K562 (cell line): ENCODE measurements around the gene LMNTD2. TPM values are rescaled to one million over a fixed set of nuclear protein-coding genes. Genes with fewer than 3 reads are reported as not detected.

ENCODE experiments used
- ATAC-seq: fragments of 200-7000 bp; cut with Tn5 transposase; 3 replicates; pipeline ENCODE4 v1.9.1; 2020; ENCODE audit warnings: moderate library complexity
- BruUV-seq: library from RNA; stranded (reverse); fragments of 400-500 nt; replicated peaks from 2 replicates; lab custom pipeline; 2021; lab: Mats Ljungman, UMichigan
- CTCF ChIA-PET: fragments of 300-600 bp; formaldehyde crosslinking; extraction: SDS; loops from one replicate; lab custom pipeline; 2021; ENCODE audit warnings: low intra/inter-chr PET ratio; lab: Yijun Ruan, JAX
- POLR2A ChIA-PET: fragments of 300-600, 350-650 bp; sonication (Branson Sonifier 250); formaldehyde crosslinking; extraction: SDS; loops from one replicate; lab custom pipeline; 2021; ENCODE audit warnings: antibody characterized with exemption, inconsistent platforms; lab: Yijun Ruan, JAX
- DNase-seq, 4 experiments: peaks; one replicate each; pipeline versions ENCODE4 v3.0.0 to v3.0.0-alpha.2; 2011 to 2018; ENCODE audit warnings: low spot score in 3 of 4, mixed read lengths in 3 of 4; ENCODE audit errors: extremely low read depth in 1 of 4
- FAIRE-seq: peaks from 2 replicates; lab custom pipeline; 2011; peaks lifted over from hg19 to GRCh38; lab: Jason Lieb, UNC
- H2AFZ ChIP-seq: 2 replicates; pipeline ENCODE4 v1.6.0; 2011; ENCODE audit warnings: low read depth, low read length, control low read depth, inconsistent platforms
- H3K27ac ChIP-seq: fragments of 200-600 bp; 3 replicates; pipeline ENCODE4 v1.8.0; 2011; ENCODE audit warnings: low read depth, mild to moderate bottlenecking, control low read depth, inconsistent platforms, low read length, moderate library complexity, mixed read lengths; ENCODE audit errors: extremely low read depth
- H3K27me3 ChIP-seq, 2 experiments: fragments of 300-600 bp in 1 of 2; 2 replicates in 1 of 2; 3 replicates in 1 of 2; pipeline versions ENCODE4 v1.6.0 to v1.8.0; 2011; ENCODE audit warnings: inconsistent platforms in 2 of 2, low read length in 2 of 2, mild to moderate bottlenecking in 1 of 2, mixed read lengths in 1 of 2, moderate library complexity in 1 of 2; ENCODE audit not compliant: control insufficient read depth in 2 of 2, insufficient read depth in 2 of 2
- H3K36me3 ChIP-seq: fragments of 300-600 bp; 3 replicates; pipeline ENCODE4 v1.8.0; 2011; ENCODE audit warnings: mild to moderate bottlenecking, low read length, inconsistent platforms; ENCODE audit not compliant: control insufficient read depth, insufficient read depth
- H3K4me1 ChIP-seq, 2 experiments: fragments of 200-600 bp in 1 of 2; replicated peaks in 1 of 2; 2 replicates in 1 of 2; 3 replicates in 1 of 2; pipeline versions ENCODE4 v1.5.1 to v1.8.0; 2011; ENCODE audit warnings: inconsistent platforms in 2 of 2, low read length in 2 of 2, mild to moderate bottlenecking in 1 of 2, mixed read lengths in 1 of 2, moderate library complexity in 1 of 2; ENCODE audit not compliant: control insufficient read depth in 2 of 2, insufficient read depth in 2 of 2
- H3K4me2 ChIP-seq: 2 replicates; pipeline ENCODE4 v1.6.1; 2011; ENCODE audit warnings: low read length, control low read depth, inconsistent platforms, mixed read lengths; ENCODE audit not compliant: insufficient read depth
- H3K4me3 ChIP-seq: fragments of 200-600 bp; sonication (generic), shearing (Covaris generic); 2 replicates; pipeline ENCODE4 v1.5.1; 2016; ENCODE audit warnings: control low read depth, inconsistent platforms
- H3K79me2 ChIP-seq: fragments of 200-600 bp; 3 replicates; pipeline ENCODE4 v1.8.0; 2011; ENCODE audit warnings: low read length, inconsistent platforms; ENCODE audit not compliant: control insufficient read depth, insufficient read depth
- H3K9ac ChIP-seq, 2 experiments: 2 replicates each; pipeline versions ENCODE4 v1.6.0 to v1.6.1; 2011; ENCODE audit warnings: low read depth in 2 of 2, low read length in 2 of 2, control low read depth in 1 of 2, inconsistent platforms in 1 of 2, mild to moderate bottlenecking in 1 of 2, mixed read lengths in 1 of 2; ENCODE audit not compliant: insufficient read depth in 1 of 2
- H3K9me1 ChIP-seq: one replicate; pipeline ENCODE4 v1.6.0; 2011; ENCODE audit warnings: inconsistent platforms, mild to moderate bottlenecking, low read length, moderate library complexity; ENCODE audit not compliant: control insufficient read depth, insufficient read depth
- H3K9me3 ChIP-seq: replicated peaks from 2 replicates; pipeline ENCODE4 v1.5.1; 2011; ENCODE audit warnings: low read depth, low read length, inconsistent platforms; ENCODE audit not compliant: control insufficient read depth, insufficient read depth
- H4K20me1 ChIP-seq: replicated peaks from 2 replicates; pipeline ENCODE4 v1.6.1; 2011; ENCODE audit warnings: low read length, inconsistent platforms, mixed read lengths; ENCODE audit not compliant: control insufficient read depth, insufficient read depth
- ATF1 ChIP-seq, 2 experiments: fragments of 450-650 bp in 1 of 2; IDR thresholded peaks; 2 replicates each; pipeline ENCODE4 v1.6.1; 2016; ENCODE audit warnings: missing compliant biosample characterization in 1 of 2, missing genetic modification characterization in 1 of 2
- CBFA2T3 ChIP-seq: fragments of 450-650 bp; IDR thresholded peaks from 2 replicates; pipeline ENCODE4 v1.6.1; 2017
- CCAR2 ChIP-seq: fragments of 200-400 bp; formaldehyde crosslinking; IDR thresholded peaks from 2 replicates; pipeline ENCODE4 v1.6.1; 2017; ENCODE audit warnings: mild to moderate bottlenecking, low read depth, low read length
- ETS2 ChIP-seq: IDR thresholded peaks from 2 replicates; pipeline ENCODE4 v1.6.1; 2016; ENCODE audit warnings: borderline replicate concordance, missing genetic modification characterization, mild to moderate bottlenecking, moderate library complexity, missing compliant biosample characterization; ENCODE audit not compliant: poor library complexity, severe bottlenecking
- GTF2F1 ChIP-seq: IDR thresholded peaks from 2 replicates; pipeline ENCODE4 v1.6.1; 2011; ENCODE audit warnings: low read depth, low read length, improper control_type of control experiment
- ID3 ChIP-seq, 2 experiments: fragments of 250-450 bp in 1 of 2; fragments of 450-650 bp in 1 of 2; sonication (Bioruptor Pico) in 1 of 2; IDR thresholded peaks; 2 replicates each; pipeline versions ENCODE4 v1.6.1 to v1.8.0; 2016 to 2021; ENCODE audit warnings: mild to moderate bottlenecking in 2 of 2, moderate library complexity in 2 of 2, missing compliant biosample characterization in 1 of 2, missing genetic modification characterization in 1 of 2
- IFI16 ChIP-seq: fragments of 250-450 bp; sonication (Bioruptor Pico); IDR thresholded peaks from 2 replicates; pipeline ENCODE4 v2.1.2; 2022; ENCODE audit warnings: mild to moderate bottlenecking, inconsistent platforms
- KDM1A ChIP-seq, 2 experiments: fragments of 450-650 bp; IDR thresholded peaks; 2 replicates each; pipeline ENCODE4 v1.6.1; 2016; ENCODE audit warnings: mild to moderate bottlenecking in 2 of 2
- MCM5 ChIP-seq: fragments of 450-650 bp; IDR thresholded peaks from 2 replicates; pipeline ENCODE4 v1.6.1; 2016; ENCODE audit warnings: low read depth
- MEF2D ChIP-seq: conservative IDR thresholded peaks from 2 replicates; pipeline ENCODE4 v1.6.1; 2016; ENCODE audit warnings: low read depth, missing genetic modification characterization, missing compliant biosample characterization
- PHF21A ChIP-seq: fragments of 450-650 bp; IDR thresholded peaks from 2 replicates; pipeline ENCODE4 v1.6.1; 2017; ENCODE audit warnings: low read depth, borderline replicate concordance
- PKNOX1 ChIP-seq: fragments of 450-650 bp; IDR thresholded peaks from 2 replicates; pipeline ENCODE4 v1.6.1; 2016
- PRPF4 ChIP-seq: fragments of 200-400 bp; formaldehyde crosslinking; IDR thresholded peaks from one replicate; pipeline ENCODE4 v1.6.1; 2017; ENCODE audit warnings: low read length, low read depth, mild to moderate bottlenecking; ENCODE audit not compliant: insufficient read depth, poor library complexity, severe bottlenecking
- SRSF3 ChIP-seq: fragments of 200-400 bp; formaldehyde crosslinking; IDR thresholded peaks from 2 replicates; pipeline ENCODE4 v1.6.1; 2016; ENCODE audit warnings: mild to moderate bottlenecking, low read length, moderate library complexity; ENCODE audit not compliant: insufficient read depth
- SRSF7 ChIP-seq: fragments of 200-400 bp; formaldehyde crosslinking; optimal IDR thresholded peaks from 2 replicates; pipeline ENCODE3; 2017; ENCODE audit warnings: mild to moderate bottlenecking, low read depth, low read length
- TBP ChIP-seq: optimal IDR thresholded peaks from 2 replicates; pipeline ENCODE3; 2011; ENCODE audit warnings: low read depth, low read length, improper control_type of control experiment
- ZC3H8 ChIP-seq: fragments of 450-650 bp; IDR thresholded peaks from 2 replicates; pipeline ENCODE4 v1.6.1; 2017
- ZFP30 ChIP-seq: fragments of 250-450 bp; sonication (Bioruptor Pico); IDR thresholded peaks from 2 replicates; pipeline ENCODE4 v1.8.0; 2022; ENCODE audit warnings: moderate library complexity, mild to moderate bottlenecking, inconsistent platforms, borderline replicate concordance
- ZNF644 ChIP-seq: fragments of 200-800 bp; sonication (Bioruptor generic); IDR thresholded peaks from 2 replicates; pipeline ENCODE4 v1.6.1; 2016; ENCODE audit warnings: low read depth, missing genetic modification characterization, missing compliant biosample characterization
- ZNF75A ChIP-seq: fragments of 450-650 bp; formaldehyde crosslinking; IDR thresholded peaks from 2 replicates; pipeline ENCODE4 v1.4.0; 2020; ENCODE audit warnings: mild to moderate bottlenecking
- WGBS: fragments of 100-300 bp; shearing (Covaris generic); methylation state at CpG from one replicate; pipeline ENCODE4 v1.1.6; 2016; ENCODE audit warnings: low coverage, mixed read lengths; ENCODE audit not compliant: insufficient coverage; ENCODE audit errors: missing lambda C conversion rate; 5-methylcytosine and 5-hydroxymethylcytosine counted together
- in situ Hi-C: fragments of 300-500 bp; cut with MboI; formaldehyde crosslinking; loops from 4 replicates; pipeline ENCODE4 v1.15.0; 2018; ENCODE audit warnings: inconsistent platforms, mixed read lengths
- intact Hi-C: fragments of 100-400 bp; cut with micrococcal nuclease; formaldehyde crosslinking; loops from 2 replicates; pipeline ENCODE4 v1.14.2; 2022
- polyA plus RNA-seq, 8 experiments: library from polyadenylated mRNA; depleted of rRNA in 4 of 8; stranded (reverse) in 5 of 8; unstranded in 3 of 8; fragments of >200 nt; fragmentation: Nextera tagmentation in 2 of 8; fragmentation: Illumina TruSeq in 1 of 8; extraction: Ambion mirVana in 2 of 8; extraction: Trizol in 1 of 8; gene quantifications; 2 replicates each; pipeline versions ENCODE4 v1.2.1 to v1.2.3, GENCODE V29; 2011 to 2014; ENCODE audit warnings: inconsistent platforms in 1 of 8, missing spikeins in 1 of 8
- total RNA-seq, 7 experiments: library from RNA; depleted of rRNA in 6 of 7; stranded (reverse); fragments of >200 nt in 6 of 7; fragmentation: Illumina TruSeq in 2 of 7; extraction: Trizol in 2 of 7; gene quantifications; 2 replicates each; pipeline versions ENCODE4 v1.2.1 to v1.2.3, GENCODE V29; 2011 to 2021; ENCODE audit warnings: low replicate concordance in 1 of 7

LMNTD2 gene
- total and polyA plus RNA-seq, 9 of the 15 experiments (the other 6 are each of a cell fraction or from before 2014, with no cell fraction given) = 0.48 to 4.2 (median 1.5) TPM; not detected in 3

- peaks cover 6% of the 10 kb centered on the region; the same call in 2 of the 3 replicates for H3K79me2 ChIP-seq
- H3K27ac ChIP-seq = no peak overlapping the region
- TF ChIP-seq PRPF4 (no peak), ID3 (CRISPR knock-in tag; IDR thresholded peaks at IDR 0.05) (no peak), ID3 (tag; IDR thresholded peaks at IDR 0.05) (no peak), ETS2 (tag) (no peak), SRSF3 (no peak), TBP (no peak), IFI16 (no peak), KDM1A (IDR thresholded peaks at IDR 0.05) (no peak), MEF2D (tag) (no peak), PKNOX1 (no peak), ATF1 (CRISPR knock-in tag; IDR thresholded peaks at IDR 0.05) (no peak), ATF1 (tag; IDR thresholded peaks at IDR 0.05) (no peak), ZNF644 (tag) (no peak), SRSF7 (no peak), ZNF75A (CRISPR knock-in tag) (no peak), GTF2F1 (no peak), ZFP30 (no peak), ZC3H8 (no peak), CBFA2T3 (no peak), PHF21A (no peak), CCAR2 (no peak), MCM5 (no peak)
- TF ChIP-seq, all 486 proteins: peak for 0
- H3K9me3 ChIP-seq = peaks cover 4% of the 10 kb centered on the region
- H2AFZ ChIP-seq = no peak overlapping the region
- CTCF ChIA-PET = no interaction called here
- H3K9me1 ChIP-seq = no peaks in the 10 kb centered on the region
- FAIRE-seq (no peak), ATAC-seq (no peak), DNase-seq (no peak)
- POLR2A ChIA-PET = interaction anchor here (0.6 to 0.8 kb wide), 2 partner anchors 57 to 296 kb away, joined by 3 read pairs; no protein-coding TSS in a partner anchor
- H3K4me1 ChIP-seq = peaks cover 0 to 8% of the 10 kb centered on the region in 2 experiments; a peak in 3 of 5 replicates
- no peak overlapping the region for H3K9ac ChIP-seq
- WGBS = 92% methylated on average over 28 of the region's 29 CpGs
- no peak overlapping the region for H3K4me3 ChIP-seq
- H3K36me3 ChIP-seq = peaks cover 45% of the 10 kb centered on the region; the same call in 2 of the 3 replicates
- intact Hi-C loops (no loop called here), in situ Hi-C loops (no loop called here)
- H3K27me3 ChIP-seq = no peaks in the 10 kb centered on the region
- H4K20me1 ChIP-seq = no peaks in the 10 kb centered on the region
- BruUV-seq = no TSS peak
- no peak overlapping the region for H3K4me2 ChIP-seq
Measured at GRCh38 chr11:512761-513595, 47.6 kb downstream of the LMNTD2 start.
